HCEC 1CT (cell line): ENCODE measurements around the gene RCC2.

Experiments used
- DNase-seq: peaks from one replicate; pipeline ENCODE4 v3.0.0-alpha.2; 2017

The RCC2 gene

GRCh38 chr1:17370618-17371017 lies 68.9 kb downstream of the RCC2 start:
- DNase-seq: peak; percentile 5

- peak; percentile 31 for DNase-seq
These were observed 70.0 kb downstream of the RCC2 start for GRCh38 chr1:17369466-17369865.

GRCh38 chr1:17365293-17365692 lies 74.2 kb downstream of the RCC2 start:
- no peak for DNase-seq

GRCh38 chr1:17363771-17364170 lies 75.7 kb downstream of the RCC2 start:
- DNase-seq: no peak

- no peak for DNase-seq
These were observed 76.1 kb downstream of the RCC2 start for GRCh38 chr1:17363351-17363750.

GRCh38 chr1:17361687-17362086 lies 77.8 kb downstream of the RCC2 start:
- no peak for DNase-seq

GRCh38 chr1:17360272-17360956 lies 79.1 kb downstream of the RCC2 start:
- no peak for DNase-seq

GRCh38 chr1:17359808-17360207 lies 79.7 kb downstream of the RCC2 start:
- DNase-seq: no peak

- DNase-seq: no peak
These were observed 80.4 kb downstream of the RCC2 start for GRCh38 chr1:17359031-17359430.

GRCh38 chr1:17358557-17358956 lies 80.9 kb downstream of the RCC2 start:
- no peak for DNase-seq
